ENCODE data around the gene RAD51B. TPM values are rescaled to one million over a fixed set of nuclear protein-coding genes. Genes with fewer than 3 reads are reported as not detected.

RAD51B gene
- total RNA-seq, 1 experiment from 2014 or later: 14.2 TPM

DNA sequence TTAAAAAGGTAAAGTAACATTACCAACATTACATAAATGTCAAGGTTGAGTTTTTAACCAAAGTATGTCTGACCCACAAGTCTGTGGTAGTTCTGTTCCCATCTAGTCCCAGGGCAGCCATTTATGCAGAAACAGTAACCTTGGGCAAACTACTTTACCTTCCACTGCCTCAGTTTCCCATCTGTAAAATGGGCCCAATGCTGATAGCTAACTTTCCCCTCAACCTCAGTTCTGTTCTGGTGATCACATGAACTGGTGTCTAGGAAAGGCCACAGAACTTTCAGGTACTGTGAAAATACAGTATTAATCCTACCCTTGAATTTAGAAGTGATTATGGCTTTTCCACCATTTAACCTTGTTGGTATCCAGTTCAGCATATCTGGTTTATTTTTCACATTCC lies 859.7 kb downstream of the RAD51B start (continued):
- TF ChIP-seq, protein P1, sequence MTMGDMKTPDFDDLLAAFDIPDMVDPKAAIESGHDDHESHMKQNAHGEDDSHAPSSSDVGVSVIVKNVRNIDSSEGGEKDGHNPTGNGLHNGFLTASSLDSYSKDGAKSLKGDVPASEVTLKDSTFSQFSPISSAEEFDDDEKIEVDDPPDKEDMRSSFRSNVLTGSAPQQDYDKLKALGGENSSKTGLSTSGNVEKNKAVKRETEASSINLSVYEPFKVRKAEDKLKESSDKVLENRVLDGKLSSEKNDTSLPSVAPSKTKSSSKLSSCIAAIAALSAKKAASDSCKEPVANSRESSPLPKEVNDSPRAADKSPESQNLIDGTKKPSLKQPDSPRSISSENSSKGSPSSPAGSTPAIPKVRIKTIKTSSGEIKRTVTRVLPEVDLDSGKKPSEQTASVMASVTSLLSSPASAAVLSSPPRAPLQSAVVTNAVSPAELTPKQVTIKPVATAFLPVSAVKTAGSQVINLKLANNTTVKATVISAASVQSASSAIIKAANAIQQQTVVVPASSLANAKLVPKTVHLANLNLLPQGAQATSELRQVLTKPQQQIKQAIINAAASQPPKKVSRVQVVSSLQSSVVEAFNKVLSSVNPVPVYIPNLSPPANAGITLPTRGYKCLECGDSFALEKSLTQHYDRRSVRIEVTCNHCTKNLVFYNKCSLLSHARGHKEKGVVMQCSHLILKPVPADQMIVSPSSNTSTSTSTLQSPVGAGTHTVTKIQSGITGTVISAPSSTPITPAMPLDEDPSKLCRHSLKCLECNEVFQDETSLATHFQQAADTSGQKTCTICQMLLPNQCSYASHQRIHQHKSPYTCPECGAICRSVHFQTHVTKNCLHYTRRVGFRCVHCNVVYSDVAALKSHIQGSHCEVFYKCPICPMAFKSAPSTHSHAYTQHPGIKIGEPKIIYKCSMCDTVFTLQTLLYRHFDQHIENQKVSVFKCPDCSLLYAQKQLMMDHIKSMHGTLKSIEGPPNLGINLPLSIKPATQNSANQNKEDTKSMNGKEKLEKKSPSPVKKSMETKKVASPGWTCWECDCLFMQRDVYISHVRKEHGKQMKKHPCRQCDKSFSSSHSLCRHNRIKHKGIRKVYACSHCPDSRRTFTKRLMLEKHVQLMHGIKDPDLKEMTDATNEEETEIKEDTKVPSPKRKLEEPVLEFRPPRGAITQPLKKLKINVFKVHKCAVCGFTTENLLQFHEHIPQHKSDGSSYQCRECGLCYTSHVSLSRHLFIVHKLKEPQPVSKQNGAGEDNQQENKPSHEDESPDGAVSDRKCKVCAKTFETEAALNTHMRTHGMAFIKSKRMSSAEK (CRISPR knock-in tag; IDR thresholded peaks at IDR 0.05; ENCODE audit: borderline replicate concordance): no peak
- TF ChIP-seq JUN (CRISPR knock-in tag; IDR thresholded peaks at IDR 0.05) (no peak), FOXK1 (CRISPR knock-in tag; IDR thresholded peaks at IDR 0.05) (no peak)
- TF ChIP-seq, protein P2, sequence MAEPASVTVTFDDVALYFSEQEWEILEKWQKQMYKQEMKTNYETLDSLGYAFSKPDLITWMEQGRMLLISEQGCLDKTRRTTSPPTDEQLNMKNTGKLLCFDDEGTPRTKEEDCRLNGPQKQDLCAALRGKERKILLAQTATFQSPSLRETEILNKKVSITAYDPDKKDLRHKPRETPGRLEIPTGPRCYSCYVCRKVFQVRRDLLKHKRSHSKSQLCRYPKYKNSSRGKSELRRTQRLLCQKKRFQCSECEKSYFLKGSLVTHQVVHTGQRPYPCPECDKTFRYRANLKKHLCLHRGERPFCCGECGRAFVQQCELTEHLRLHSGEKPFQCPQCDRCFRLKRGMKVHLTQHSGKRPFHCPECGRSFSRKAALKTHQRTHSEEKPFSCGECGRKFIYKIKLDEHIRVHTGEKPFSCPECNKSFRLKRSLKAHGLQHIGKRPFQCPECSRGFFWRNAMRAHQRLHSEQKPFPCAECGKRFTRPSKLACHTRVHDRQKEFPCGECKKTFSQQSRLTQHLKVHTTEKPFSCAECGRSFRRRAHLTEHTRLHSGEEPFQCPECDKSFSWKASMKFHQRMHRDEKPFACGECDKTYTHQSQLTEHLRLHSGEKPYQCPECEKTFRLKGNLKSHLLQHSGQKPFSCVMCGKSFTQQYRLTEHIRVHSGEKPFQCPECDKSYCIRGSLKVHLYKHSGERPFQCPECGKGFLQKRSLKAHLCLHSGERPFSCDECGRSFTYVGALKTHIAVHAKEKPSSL (CRISPR knock-in tag; conservative IDR thresholded peaks at IDR 0.05): no peak

DNA sequence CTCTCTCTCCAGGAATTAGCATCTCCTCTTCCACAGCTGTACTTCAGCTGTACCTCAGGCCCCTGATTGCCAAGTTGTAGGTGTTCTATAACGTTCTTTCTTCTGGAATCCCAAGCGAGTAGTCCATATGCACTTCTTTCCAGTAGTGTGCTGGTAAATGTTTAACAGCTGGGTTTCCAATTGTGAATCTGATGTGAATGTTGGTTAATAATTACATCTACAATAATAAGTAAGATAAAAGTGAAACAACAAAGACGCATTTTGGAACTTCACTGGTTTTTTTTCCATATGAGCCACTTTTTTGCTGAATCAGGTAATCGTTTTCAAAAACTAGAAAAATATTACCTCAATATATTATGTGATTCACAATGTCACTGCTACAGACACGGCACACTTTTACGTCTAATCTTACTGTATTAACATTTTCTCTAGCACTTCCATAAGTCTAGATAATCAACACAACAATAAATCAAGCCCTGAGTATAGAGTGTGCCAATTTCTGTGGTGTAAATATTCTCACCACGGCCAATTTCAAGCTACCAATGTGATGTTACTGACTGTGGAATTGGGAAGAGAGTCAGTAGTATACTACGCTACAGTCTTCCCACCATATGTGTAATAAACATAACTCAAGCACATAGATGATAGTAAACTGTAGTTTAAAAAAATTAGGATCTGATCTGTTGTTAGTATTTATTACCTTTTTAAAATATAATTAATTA lies 860.3 kb downstream of the RAD51B start:
- Mint-ChIP-seq H3K36me3 (no peaks in the 10 kb centered on the region; the same call in 1 of the 2 replicates), H3K27ac (no peak overlapping the region), H3K27me3 (ENCODE audit: low read depth) (no peaks in the 10 kb centered on the region; the same call in 1 of the 2 replicates), H3K9me3 (peaks cover 9% of the 10 kb centered on the region; the same call in 1 of the 2 replicates), H3K4me3 (no peak overlapping the region), H3K4me1 (peaks cover 22% of the 10 kb centered on the region)
- TF ChIP-seq GRHL2 (CRISPR knock-in tag; IDR thresholded peaks at IDR 0.05; ENCODE audit: insufficient replicate concordance, severe bottlenecking) (no peak), ZNF121 (CRISPR knock-in tag; IDR thresholded peaks at IDR 0.05) (no peak), NR1H2 (CRISPR knock-in tag; IDR thresholded peaks at IDR 0.05) (no peak)
- POLR2A ChIA-PET: no interaction called here
- CTCF ChIA-PET: no interaction called here
- DNase-seq (ENCODE audit: low spot score): no peak
- no peak for ATAC-seq

DNA sequence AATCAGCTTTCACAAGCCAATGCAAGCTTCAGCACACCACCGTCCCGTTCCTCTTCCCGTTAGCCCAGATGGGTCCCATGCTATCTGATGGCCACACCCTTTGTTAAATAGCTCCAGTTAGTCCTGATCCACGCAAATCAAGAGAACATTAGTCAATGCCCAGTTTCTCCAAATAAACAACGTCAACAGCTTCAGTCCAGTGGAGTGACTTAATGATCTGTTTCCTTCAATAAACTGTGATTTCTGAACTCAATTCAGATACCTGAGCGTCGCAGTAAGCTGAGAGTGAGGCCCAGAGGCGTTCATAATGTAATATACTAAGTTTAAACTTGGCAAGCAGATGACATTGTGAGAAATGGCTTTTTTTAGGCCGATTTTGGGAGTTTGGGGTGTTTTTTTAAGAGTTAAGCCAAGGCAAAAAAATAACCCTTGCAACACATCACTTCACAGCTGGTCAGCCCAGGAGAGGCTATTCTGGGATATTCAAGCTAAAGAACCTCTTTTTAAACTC lies 861.0 kb downstream of the RAD51B start:
- Mint-ChIP-seq H3K4me3 (no peak overlapping the region), H3K27me3 (ENCODE audit: low read depth) (no peaks in the 10 kb centered on the region; the same call in 1 of the 2 replicates), H3K36me3 (no peaks in the 10 kb centered on the region; the same call in 1 of the 2 replicates), H3K27ac (no peak overlapping the region), H3K4me1 (peaks cover 23% of the 10 kb centered on the region), H3K9me3 (peaks cover 9% of the 10 kb centered on the region; the same call in 1 of the 2 replicates)
- DNase-seq (ENCODE audit: low spot score) (no peak), ATAC-seq (no peak)
- no peak for TF ChIP-seq MXD4 (CRISPR knock-in tag; IDR thresholded peaks at IDR 0.05; ENCODE audit: borderline replicate concordance)
- CTCF ChIA-PET: no interaction called here
- POLR2A ChIA-PET: no interaction called here

DNA sequence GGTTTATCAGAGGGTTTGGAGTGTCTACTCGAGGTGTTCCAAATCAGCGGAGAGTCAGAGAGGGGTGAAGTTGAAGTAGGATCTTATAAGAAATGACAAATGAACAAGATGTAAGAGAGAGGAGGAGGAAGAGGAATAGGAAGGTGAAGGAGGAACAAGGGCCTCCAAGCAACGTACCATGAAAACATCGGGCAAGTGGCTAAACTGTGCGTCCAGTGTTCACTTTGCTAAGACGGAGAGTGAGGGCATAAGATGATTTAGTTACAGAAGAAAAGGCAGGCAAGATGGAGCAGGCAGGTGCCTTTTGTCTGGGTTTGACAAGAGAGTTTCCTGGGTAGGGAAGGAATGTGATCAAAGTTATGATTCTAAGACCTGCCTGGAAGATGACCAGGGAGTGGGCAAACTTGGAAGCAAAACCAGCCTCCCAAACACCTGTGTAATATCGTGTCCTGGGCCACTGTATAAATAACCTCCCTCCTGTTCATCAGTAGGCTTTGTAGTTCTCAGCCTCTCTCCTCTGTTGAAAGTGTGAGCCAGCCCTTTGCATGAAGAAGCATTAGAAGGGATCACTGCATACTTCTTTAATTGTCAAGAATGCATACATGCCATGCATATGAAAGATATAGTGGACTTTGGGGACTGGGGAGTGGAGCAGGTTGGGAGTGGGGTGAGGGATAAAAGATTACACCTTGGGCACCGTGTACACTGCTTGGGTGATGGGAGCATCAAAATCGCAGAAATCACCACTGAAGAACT lies 861.9 kb downstream of the RAD51B start:
- no peak for ATAC-seq
- H3K4me1 Mint-ChIP-seq: peaks cover 23% of the 10 kb centered on the region
- CTCF ChIA-PET: no interaction called here
- no peak for TF ChIP-seq SMAD3 (CRISPR knock-in tag; IDR thresholded peaks at IDR 0.05; ENCODE audit: borderline replicate concordance)
- TF ChIP-seq RELA (CRISPR knock-in tag; IDR thresholded peaks at IDR 0.05; ENCODE audit: borderline replicate concordance): no peak
- no peak for TF ChIP-seq FOXJ3 (CRISPR knock-in tag; IDR thresholded peaks at IDR 0.05; ENCODE audit: borderline replicate concordance)
- TF ChIP-seq NR2C2 (CRISPR knock-in tag; IDR thresholded peaks at IDR 0.05): no peak
- no peak for TF ChIP-seq NR1H2 (CRISPR knock-in tag; IDR thresholded peaks at IDR 0.05)
- TF ChIP-seq, protein P3, sequence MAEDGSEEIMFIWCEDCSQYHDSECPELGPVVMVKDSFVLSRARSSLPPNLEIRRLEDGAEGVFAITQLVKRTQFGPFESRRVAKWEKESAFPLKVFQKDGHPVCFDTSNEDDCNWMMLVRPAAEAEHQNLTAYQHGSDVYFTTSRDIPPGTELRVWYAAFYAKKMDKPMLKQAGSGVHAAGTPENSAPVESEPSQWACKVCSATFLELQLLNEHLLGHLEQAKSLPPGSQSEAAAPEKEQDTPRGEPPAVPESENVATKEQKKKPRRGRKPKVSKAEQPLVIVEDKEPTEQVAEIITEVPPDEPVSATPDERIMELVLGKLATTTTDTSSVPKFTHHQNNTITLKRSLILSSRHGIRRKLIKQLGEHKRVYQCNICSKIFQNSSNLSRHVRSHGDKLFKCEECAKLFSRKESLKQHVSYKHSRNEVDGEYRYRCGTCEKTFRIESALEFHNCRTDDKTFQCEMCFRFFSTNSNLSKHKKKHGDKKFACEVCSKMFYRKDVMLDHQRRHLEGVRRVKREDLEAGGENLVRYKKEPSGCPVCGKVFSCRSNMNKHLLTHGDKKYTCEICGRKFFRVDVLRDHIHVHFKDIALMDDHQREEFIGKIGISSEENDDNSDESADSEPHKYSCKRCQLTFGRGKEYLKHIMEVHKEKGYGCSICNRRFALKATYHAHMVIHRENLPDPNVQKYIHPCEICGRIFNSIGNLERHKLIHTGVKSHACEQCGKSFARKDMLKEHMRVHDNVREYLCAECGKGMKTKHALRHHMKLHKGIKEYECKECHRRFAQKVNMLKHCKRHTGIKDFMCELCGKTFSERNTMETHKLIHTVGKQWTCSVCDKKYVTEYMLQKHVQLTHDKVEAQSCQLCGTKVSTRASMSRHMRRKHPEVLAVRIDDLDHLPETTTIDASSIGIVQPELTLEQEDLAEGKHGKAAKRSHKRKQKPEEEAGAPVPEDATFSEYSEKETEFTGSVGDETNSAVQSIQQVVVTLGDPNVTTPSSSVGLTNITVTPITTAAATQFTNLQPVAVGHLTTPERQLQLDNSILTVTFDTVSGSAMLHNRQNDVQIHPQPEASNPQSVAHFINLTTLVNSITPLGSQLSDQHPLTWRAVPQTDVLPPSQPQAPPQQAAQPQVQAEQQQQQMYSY (CRISPR knock-in tag; IDR thresholded peaks at IDR 0.05): no peak
- TF ChIP-seq ELF4 (CRISPR knock-in tag; IDR thresholded peaks at IDR 0.05; ENCODE audit: low read depth): no peak
- peaks cover 9% of the 10 kb centered on the region; the same call in 1 of the 2 replicates for H3K9me3 Mint-ChIP-seq
- H3K36me3 Mint-ChIP-seq: no peaks in the 10 kb centered on the region; the same call in 1 of the 2 replicates
- H3K4me3 Mint-ChIP-seq: no peak overlapping the region
- POLR2A ChIA-PET: no interaction called here
- no peak for DNase-seq (ENCODE audit: low spot score)
- H3K27ac Mint-ChIP-seq: no peak overlapping the region
- H3K27me3 Mint-ChIP-seq (ENCODE audit: low read depth): no peaks in the 10 kb centered on the region; the same call in 1 of the 2 replicates
